H1 (cell line): Measurements from ENCODE around the gene STAT4. TPM values are rescaled to one million over a fixed set of nuclear protein-coding genes. Genes with fewer than 3 reads are reported as not detected.
A peak's percentile ranks its signal among the peaks of the same experiment; 100 is the strongest.

Experiments
- CTCF ChIA-PET: fragments of 300-600 bp; sonication (Branson Sonifier 250); formaldehyde crosslinking; loops from one replicate; lab custom pipeline; 2021; ENCODE audit not compliant: partially characterized antibody; lab: Charles Lee
- POLR2A ChIA-PET: fragments of 300-600 bp; sonication (Branson Sonifier 250); formaldehyde crosslinking; loops from one replicate; lab custom pipeline; 2021; ENCODE audit warnings: inconsistent platforms; ENCODE audit not compliant: partially characterized antibody; lab: Charles Lee
- DNase-seq, 2 experiments: peaks; one replicate each; pipeline versions ENCODE4 v3.0.0 to v3.0.0-alpha.2; 2010 to 2022; ENCODE audit warnings: low spot score in 2 of 2, low read depth in 1 of 2, mixed read lengths in 1 of 2
- FAIRE-seq: peaks from 2 replicates; lab custom pipeline; 2011; peaks lifted over from hg19 to GRCh38; lab: Jason Lieb, UNC
- H2AFZ ChIP-seq: 2 replicates; pipeline ENCODE4 v1.8.1; 2012; ENCODE audit warnings: low read length, inconsistent platforms
- H2AK5ac ChIP-seq: 2 replicates; pipeline ENCODE4 v1.6.1; 2013; ENCODE audit warnings: low read depth, low read length
- H2BK120ac ChIP-seq: replicated peaks from 2 replicates; pipeline ENCODE3; 2013; ENCODE audit warnings: low read depth, low read length, inconsistent platforms
- H2BK12ac ChIP-seq: 2 replicates; pipeline ENCODE4 v1.6.1; 2013; ENCODE audit warnings: low read depth, low read length
- H2BK15ac ChIP-seq: 2 replicates; pipeline ENCODE4 v1.6.1; 2013; ENCODE audit warnings: low read length
- H2BK20ac ChIP-seq: 2 replicates; pipeline ENCODE4 v1.6.1; 2013; ENCODE audit warnings: low read length
- H2BK5ac ChIP-seq: 2 replicates; pipeline ENCODE4 v1.6.1; 2013; ENCODE audit warnings: low read depth, low read length
- H3K14ac ChIP-seq: 2 replicates; pipeline ENCODE4 v1.6.1; 2013; ENCODE audit warnings: inconsistent platforms; ENCODE audit not compliant: insufficient read length
- H3K18ac ChIP-seq: 2 replicates; pipeline ENCODE4 v1.6.1; 2013; ENCODE audit warnings: low read length; ENCODE audit errors: extremely low read depth
- H3K23ac ChIP-seq: 2 replicates; pipeline ENCODE4 v1.6.1; 2013; ENCODE audit warnings: inconsistent platforms; ENCODE audit not compliant: insufficient read length
- H3K23me2 ChIP-seq: 2 replicates; pipeline ENCODE4 v1.6.1; 2013; ENCODE audit warnings: low read depth, low read length
- H3K27ac ChIP-seq: 2 replicates; pipeline ENCODE4 v1.6.1; 2011; ENCODE audit warnings: low read depth, low read length, inconsistent platforms
- H3K27me3 ChIP-seq, 4 experiments: replicated peaks in 1 of 4; 1 replicate in 1 of 4; 2 replicates in 3 of 4; pipeline versions ENCODE4 v1.6.1 to v1.8.1; 2011 to 2013; ENCODE audit warnings: low read length in 3 of 4, mild to moderate bottlenecking in 3 of 4, inconsistent platforms in 2 of 4, mixed read lengths in 2 of 4, moderate library complexity in 1 of 4; ENCODE audit not compliant: control insufficient read depth in 3 of 4, insufficient read depth in 3 of 4; ENCODE audit errors: extremely low read depth in 1 of 4
- H3K36me3 ChIP-seq, 4 experiments: 2 replicates each; pipeline versions ENCODE4 v1.6.1 to v1.8.1; 2011 to 2013; ENCODE audit warnings: mild to moderate bottlenecking in 4 of 4, low read length in 3 of 4, moderate library complexity in 2 of 4, control low read depth in 1 of 4, inconsistent platforms in 1 of 4; ENCODE audit not compliant: insufficient read depth in 4 of 4, control insufficient read depth in 2 of 4
- H3K4ac ChIP-seq: replicated peaks from 2 replicates; pipeline ENCODE3; 2013; ENCODE audit warnings: low read length, low read depth, mixed read lengths, inconsistent platforms; ENCODE audit not compliant: insufficient read length
- H3K4me1 ChIP-seq, 4 experiments: replicated peaks in 1 of 4; 1 replicate in 1 of 4; 2 replicates in 3 of 4; pipeline versions ENCODE4 v1.6.1 to v1.8.1; 2011 to 2013; ENCODE audit warnings: low read length in 3 of 4, inconsistent platforms in 2 of 4, mixed read lengths in 1 of 4; ENCODE audit not compliant: insufficient read depth in 4 of 4, control insufficient read depth in 3 of 4
- H3K4me2 ChIP-seq, 2 experiments: 2 replicates each; pipeline versions ENCODE4 v1.6.1 to v1.8.1; 2011 to 2013; ENCODE audit warnings: low read depth in 2 of 2, low read length in 2 of 2, control low read depth in 1 of 2, inconsistent platforms in 1 of 2, mild to moderate bottlenecking in 1 of 2; ENCODE audit not compliant: insufficient read depth in 1 of 2
- H3K4me3 ChIP-seq, 4 experiments: fragments of 200-600, 300-600 bp in 1 of 4; sonication (generic), shearing (Covaris generic), sonication (Bioruptor Twin) in 1 of 4; 2 replicates each; pipeline versions ENCODE4 v1.5.1 to v1.8.1; 2011 to 2016; ENCODE audit warnings: low read length in 4 of 4, low read depth in 3 of 4, control low read depth in 2 of 4, inconsistent platforms in 2 of 4, mild to moderate bottlenecking in 2 of 4, mixed read lengths in 1 of 4, moderate library complexity in 1 of 4; ENCODE audit not compliant: insufficient read depth in 2 of 4; ENCODE audit errors: extremely low read depth in 1 of 4
- H3K56ac ChIP-seq: replicated peaks from 2 replicates; pipeline ENCODE3; 2013; ENCODE audit warnings: low read depth, mild to moderate bottlenecking, mixed read lengths, low read length, inconsistent platforms; ENCODE audit not compliant: insufficient read length
- H3K79me1 ChIP-seq: 2 replicates; pipeline ENCODE4 v1.6.1; 2013; ENCODE audit warnings: low read depth, low read length, control low read depth
- H3K79me2 ChIP-seq, 2 experiments: 2 replicates each; pipeline versions ENCODE4 v1.6.1 to v1.8.1; 2012 to 2013; ENCODE audit warnings: low read length in 2 of 2, mild to moderate bottlenecking in 2 of 2, inconsistent platforms in 1 of 2; ENCODE audit not compliant: insufficient read depth in 2 of 2, control insufficient read depth in 1 of 2
- H3K9ac ChIP-seq, 4 experiments: replicated peaks in 1 of 4; 1 replicate in 1 of 4; 2 replicates in 3 of 4; pipeline versions ENCODE4 v1.6.1 to v1.8.1; 2011 to 2013; ENCODE audit warnings: low read depth in 3 of 4, low read length in 3 of 4, control low read depth in 2 of 4, mild to moderate bottlenecking in 2 of 4, moderate library complexity in 2 of 4, inconsistent platforms in 1 of 4; ENCODE audit errors: extremely low read depth in 1 of 4
- H3K9me3 ChIP-seq, 2 experiments: 2 replicates each; pipeline versions ENCODE4 v1.6.1 to v1.8.1; 2012 to 2013; ENCODE audit warnings: mild to moderate bottlenecking in 2 of 2, moderate library complexity in 2 of 2, control low read depth in 1 of 2, inconsistent platforms in 1 of 2, low read depth in 1 of 2, low read length in 1 of 2, mixed read lengths in 1 of 2; ENCODE audit not compliant: insufficient read depth in 2 of 2
- H4K20me1 ChIP-seq, 2 experiments: replicated peaks in 1 of 2; 2 replicates each; pipeline versions ENCODE3 to v1.8.1; 2011 to 2013; ENCODE audit warnings: inconsistent platforms in 2 of 2, low read length in 2 of 2, mild to moderate bottlenecking in 1 of 2; ENCODE audit not compliant: insufficient read depth in 2 of 2, control insufficient read depth in 1 of 2
- H4K5ac ChIP-seq: 2 replicates; pipeline ENCODE4 v1.6.1; 2013; ENCODE audit warnings: low read length, low read depth, mixed read lengths, inconsistent platforms; ENCODE audit not compliant: insufficient read length
- H4K8ac ChIP-seq: 2 replicates; pipeline ENCODE4 v1.8.0; 2013; ENCODE audit warnings: mild to moderate bottlenecking, moderate library complexity, low read length, inconsistent platforms; ENCODE audit not compliant: insufficient read depth; ENCODE audit errors: extremely low read depth
- H4K91ac ChIP-seq: replicated peaks from 2 replicates; pipeline ENCODE3; 2013; ENCODE audit warnings: low read length, mixed read lengths, inconsistent platforms; ENCODE audit not compliant: insufficient read length
- CHD1 ChIP-seq: IDR thresholded peaks from 2 replicates; pipeline ENCODE4 v1.6.1; 2012; ENCODE audit warnings: low read depth, low read length, improper control_type of control experiment
- FOSL1 ChIP-seq: IDR thresholded peaks from 2 replicates; pipeline ENCODE4 v1.6.1; 2011; ENCODE audit warnings: mild to moderate bottlenecking, low read depth, low read length, moderate library complexity; ENCODE audit not compliant: insufficient read depth
- MAFK ChIP-seq: IDR thresholded peaks from 2 replicates; pipeline ENCODE4 v1.6.1; 2012; ENCODE audit warnings: low read depth, mild to moderate bottlenecking, improper control_type of control experiment, low read length
- WGBS, 2 experiments: shearing (Covaris generic) in 1 of 2; methylation state at CpG; one replicate each; pipeline versions ENCODE4 v1.1.6 to v1.1.7; 2013 to 2015; ENCODE audit warnings: low lambda C conversion rate in 2 of 2, mixed read lengths in 2 of 2, inconsistent platforms in 1 of 2, low coverage in 1 of 2, missing lambda C conversion rate in 1 of 2; ENCODE audit not compliant: insufficient replicate concordance in 2 of 2, insufficient coverage in 1 of 2, insufficient read length in 1 of 2; ENCODE audit errors: extremely low coverage in 1 of 2, missing lambda C conversion rate in 1 of 2; 5-methylcytosine and 5-hydroxymethylcytosine counted together
- polyA plus RNA-seq, 7 experiments: library from polyadenylated mRNA; depleted of rRNA in 3 of 7; stranded (reverse) in 5 of 7; unstranded in 2 of 7; fragments of >200 nt in 5 of 7; fragments of 200-250 nt in 2 of 7; gene quantifications; 1 replicate in 5 of 7; 2 replicates in 1 of 7; 4 replicates in 1 of 7; pipeline versions ENCODE4 v1.2.1 to v1.2.3, GENCODE V29; 2011 to 2013; ENCODE audit warnings: missing spikeins in 2 of 7, mixed read lengths in 2 of 7
- total RNA-seq: library from RNA; stranded (reverse); fragmentation: NEBNext Ultra II Directional; extraction: Animal tissue kit (Norgen Biotek cat#: 25700); gene quantifications from 2 replicates; pipeline ENCODE4 v1.2.1, GENCODE V29; 2021

Gene STAT4
- total and polyA plus RNA-seq, 2 of the 8 experiments (the other 6 are each of a cell fraction or from before 2014, with no cell fraction given) = 0.36 to 0.63 TPM

DNA sequence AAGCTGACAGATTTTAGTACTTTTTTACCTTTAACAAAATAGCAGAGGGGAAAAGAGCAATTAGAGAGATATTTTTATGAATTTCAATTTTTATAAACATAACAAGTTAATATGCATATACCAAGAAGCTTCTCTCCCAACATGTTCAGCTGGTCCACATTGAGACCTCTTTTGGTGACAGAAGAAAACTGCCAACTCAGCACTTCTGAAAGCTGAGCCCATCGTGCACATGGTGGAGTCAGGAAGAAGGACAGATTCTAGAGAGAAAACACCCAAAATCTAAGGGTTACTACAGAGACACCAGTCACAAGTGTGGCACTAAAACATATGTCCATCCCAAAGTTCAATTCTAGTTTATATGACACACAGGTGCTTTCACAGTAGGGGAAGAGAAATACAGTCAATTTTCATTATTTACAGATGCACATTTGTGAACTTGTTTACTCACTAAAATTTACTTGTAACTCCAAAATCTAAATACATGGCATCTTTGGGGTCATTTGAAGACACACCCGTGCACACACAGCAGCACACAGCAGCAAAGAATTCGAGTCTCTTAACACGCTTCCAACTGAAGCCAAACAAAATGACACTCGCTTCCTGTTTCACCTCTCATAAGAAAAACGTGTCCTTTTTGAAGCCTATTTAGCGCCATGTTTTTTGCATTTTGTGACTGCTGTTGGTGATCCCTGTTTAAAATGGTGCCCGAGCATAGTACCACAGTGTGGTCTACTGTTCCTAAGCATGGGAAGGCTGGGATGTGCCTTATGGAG is 168.3 kb downstream of the STAT4 start:
- H3K56ac ChIP-seq = no peak overlapping the region
- H3K23me2 ChIP-seq = no peaks in the 10 kb centered on the region
- H3K9me3 ChIP-seq = no peaks in the 10 kb centered on the region
- H3K36me3 ChIP-seq = peaks cover 27 to 84% (median 66%) of the 10 kb centered on the region in 4 experiments
- H3K27ac ChIP-seq = no peak overlapping the region
- no peaks in the 10 kb centered on the region for H3K79me1 ChIP-seq
- no peak overlapping the region for H4K8ac ChIP-seq
- no peak overlapping the region for H3K23ac ChIP-seq
- no peak overlapping the region for H2BK5ac ChIP-seq
- ChIA-PET POLR2A (interaction anchor here (0.7 kb wide), 1 partner anchor 19 kb away, joined by 3 read pairs; no protein-coding TSS in a partner anchor), CTCF (interaction anchor here (1.3 to 1.8 kb wide), 2 partner anchors 132 to 201 kb away, joined by 3 to 4 read pairs; no protein-coding TSS in a partner anchor)
- H3K9ac ChIP-seq = no peak overlapping the region
- H4K5ac ChIP-seq = no peak overlapping the region
- H3K14ac ChIP-seq = no peak overlapping the region
- no peak for DNase-seq
- H2BK20ac ChIP-seq = no peak overlapping the region
- H4K20me1 ChIP-seq = peaks cover 0 to 4% of the 10 kb centered on the region in 2 experiments
- H2BK15ac ChIP-seq = no peak overlapping the region
- no peaks in the 10 kb centered on the region for H3K4me1 ChIP-seq
- no peak overlapping the region for H2AK5ac ChIP-seq
- no peak overlapping the region for H2AFZ ChIP-seq
- no peak overlapping the region for H4K91ac ChIP-seq
- H3K4me2 ChIP-seq = no peak overlapping the region
- H3K27me3 ChIP-seq = no peaks in the 10 kb centered on the region
- TF ChIP-seq MAFK (peak; percentile 98), FOSL1 (no peak), CHD1 (no peak)
- no peak overlapping the region for H2BK120ac ChIP-seq
- H3K18ac ChIP-seq = no peak overlapping the region
- no peaks in the 10 kb centered on the region for H3K79me2 ChIP-seq
- no peak overlapping the region for H2BK12ac ChIP-seq
- no peak overlapping the region for H3K4ac ChIP-seq
- no peak for FAIRE-seq
- WGBS, 2 experiments = 91% methylated on average over 8 of the region's 8 CpGs; no CpG with 5 or more reads in 1 of the 2 experiments
- H3K4me3 ChIP-seq = no peak overlapping the region
